Measurements from ENCODE around the gene LGMN. TPM values are rescaled to one million over a fixed set of nuclear protein-coding genes. Genes with fewer than 3 reads are reported as not detected.

Gene LGMN
- total RNA-seq, 2 experiments from 2014 or later = 2.1 to 2.3 TPM

DNA sequence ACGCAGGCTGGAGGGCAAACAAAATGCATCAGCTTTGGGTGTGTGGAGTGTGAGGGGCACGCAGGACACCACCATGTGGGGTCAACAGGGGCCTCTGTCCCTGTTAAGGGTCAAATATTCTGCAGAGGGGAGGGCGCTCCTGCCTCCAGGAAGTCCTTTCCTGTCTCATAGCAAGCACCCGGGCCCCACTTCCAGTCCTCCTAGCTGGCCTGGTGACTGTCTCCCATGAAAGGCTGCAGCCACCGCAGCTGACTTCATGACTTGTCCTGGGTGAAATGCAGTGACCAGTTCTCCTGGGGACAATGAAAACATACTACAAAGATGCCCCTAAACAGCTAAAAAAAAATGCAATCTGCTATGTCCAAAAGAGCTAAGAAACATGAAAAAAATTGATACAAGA, 53.6 kb downstream of the LGMN start:
- Mint-ChIP-seq H3K27ac (no peak overlapping the region), H3K27me3 (no peaks in the 10 kb centered on the region), H3K9me3 (no peaks in the 10 kb centered on the region), H3K4me1 (ENCODE audit: low read depth) (peaks cover 28% of the 10 kb centered on the region), H3K4me3 (no peak overlapping the region), H3K36me3 (ENCODE audit: low read depth) (no peaks in the 10 kb centered on the region)
- ChIA-PET POLR2A (interaction anchor here (0.7 to 0.9 kb wide), 3 partner anchors 9 to 673 kb away, joined by 3 read pairs; no protein-coding TSS in a partner anchor), CTCF (interaction anchor here (3.1 kb wide), 1 partner anchor 8 kb away, joined by 10 read pairs; no protein-coding TSS in a partner anchor)
- TF ChIP-seq, protein P1, sequence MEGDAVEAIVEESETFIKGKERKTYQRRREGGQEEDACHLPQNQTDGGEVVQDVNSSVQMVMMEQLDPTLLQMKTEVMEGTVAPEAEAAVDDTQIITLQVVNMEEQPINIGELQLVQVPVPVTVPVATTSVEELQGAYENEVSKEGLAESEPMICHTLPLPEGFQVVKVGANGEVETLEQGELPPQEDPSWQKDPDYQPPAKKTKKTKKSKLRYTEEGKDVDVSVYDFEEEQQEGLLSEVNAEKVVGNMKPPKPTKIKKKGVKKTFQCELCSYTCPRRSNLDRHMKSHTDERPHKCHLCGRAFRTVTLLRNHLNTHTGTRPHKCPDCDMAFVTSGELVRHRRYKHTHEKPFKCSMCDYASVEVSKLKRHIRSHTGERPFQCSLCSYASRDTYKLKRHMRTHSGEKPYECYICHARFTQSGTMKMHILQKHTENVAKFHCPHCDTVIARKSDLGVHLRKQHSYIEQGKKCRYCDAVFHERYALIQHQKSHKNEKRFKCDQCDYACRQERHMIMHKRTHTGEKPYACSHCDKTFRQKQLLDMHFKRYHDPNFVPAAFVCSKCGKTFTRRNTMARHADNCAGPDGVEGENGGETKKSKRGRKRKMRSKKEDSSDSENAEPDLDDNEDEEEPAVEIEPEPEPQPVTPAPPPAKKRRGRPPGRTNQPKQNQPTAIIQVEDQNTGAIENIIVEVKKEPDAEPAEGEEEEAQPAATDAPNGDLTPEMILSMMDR (IDR thresholded peaks at IDR 0.05) = no peak
- ATAC-seq = no peak
- DNase-seq = no peak
- intact Hi-C loops (cut with micrococcal nuclease) = no loop called here

DNA sequence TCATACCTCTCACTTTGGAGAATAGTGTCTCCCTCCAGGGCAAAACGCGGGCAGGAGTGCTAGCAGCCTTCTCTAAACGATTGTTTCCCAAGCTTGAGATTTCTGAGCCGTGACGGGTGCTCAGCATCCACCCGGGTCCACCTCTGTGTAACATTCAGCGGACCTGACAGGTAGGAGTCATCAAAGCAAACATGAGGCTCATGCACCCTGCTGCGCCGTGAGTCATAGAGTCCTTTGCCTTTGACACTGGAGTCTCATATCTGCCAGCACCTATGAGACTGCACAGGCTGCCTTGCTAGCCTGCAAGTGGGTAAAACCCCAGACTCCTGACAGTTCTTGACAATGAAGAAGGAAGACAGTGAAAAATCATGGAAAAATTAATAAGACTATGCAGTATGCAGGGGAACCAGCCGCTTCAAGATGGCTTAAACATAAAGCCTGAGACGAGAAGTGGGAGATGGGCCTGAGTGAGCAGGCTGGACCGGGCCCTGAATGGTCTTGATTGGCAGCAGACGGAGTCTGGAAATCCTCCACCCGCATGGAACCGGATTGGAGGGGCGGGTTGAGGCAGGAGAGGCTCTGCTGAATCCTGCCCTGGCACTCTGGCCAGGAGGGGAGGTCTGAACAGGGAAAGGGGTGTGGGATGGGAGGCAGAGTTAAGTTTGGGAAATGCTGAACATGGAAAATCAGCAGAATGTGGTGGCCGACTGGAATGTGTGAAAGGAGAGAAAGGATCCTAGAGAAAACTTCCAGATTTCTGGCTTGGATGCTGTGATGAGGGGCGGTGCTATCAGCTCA, 54.2 kb downstream of the LGMN start:
- TF ChIP-seq, protein P1 (IDR thresholded peaks at IDR 0.05) = no peak
- ATAC-seq (no peak), DNase-seq (no peak)

DNA sequence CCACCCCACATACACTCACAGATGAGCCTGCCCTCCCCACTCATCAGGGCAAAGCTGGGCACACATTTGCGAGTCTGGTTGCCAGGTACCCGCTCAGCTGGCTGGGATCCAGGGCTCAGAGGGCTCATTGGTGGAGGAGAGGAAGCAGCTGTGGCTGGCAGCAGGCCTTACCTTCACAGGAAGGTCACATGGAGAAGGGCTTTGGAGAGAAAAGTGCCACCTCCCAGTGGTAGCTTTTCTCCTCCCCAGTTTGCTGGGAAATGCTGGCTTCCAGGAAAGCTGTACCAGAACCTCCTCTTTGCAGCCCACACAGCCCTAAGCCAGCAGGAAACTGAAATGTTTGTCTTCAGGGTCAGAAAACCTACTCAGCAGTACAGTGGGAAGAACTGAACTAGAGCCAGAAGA, 55.6 kb downstream of the LGMN start:
- Mint-ChIP-seq H3K27ac (no peak overlapping the region), H3K27me3 (no peaks in the 10 kb centered on the region), H3K4me3 (no peak overlapping the region), H3K36me3 (ENCODE audit: low read depth) (peaks cover 3% of the 10 kb centered on the region), H3K9me3 (no peaks in the 10 kb centered on the region), H3K4me1 (ENCODE audit: low read depth) (peaks cover 28% of the 10 kb centered on the region)
- CTCF ChIA-PET = interaction anchor here (0.7 to 1.6 kb wide), 3 partner anchors 12 to 91 kb away, joined by 3 to 5 read pairs (median 5); no protein-coding TSS in a partner anchor
- TF ChIP-seq, protein P1 (IDR thresholded peaks at IDR 0.05) = no peak
- POLR2A ChIA-PET = interaction anchor here (0.6 to 1.1 kb wide), 2 partner anchors 10 to 125 kb away, joined by 3 read pairs; no protein-coding TSS in a partner anchor
- peak; percentile 58 for DNase-seq
- intact Hi-C loops (cut with micrococcal nuclease) = no loop called here
- peak; percentile 45 for ATAC-seq

More for the DNA sequence above, 54.2 kb downstream of the LGMN start:
- Mint-ChIP-seq H3K4me1 (ENCODE audit: low read depth) (peaks cover 28% of the 10 kb centered on the region), H3K9me3 (no peaks in the 10 kb centered on the region), H3K27ac (no peak overlapping the region), H3K27me3 (no peaks in the 10 kb centered on the region), H3K36me3 (ENCODE audit: low read depth) (no peaks in the 10 kb centered on the region), H3K4me3 (no peak overlapping the region)
- CTCF ChIA-PET = interaction anchor here (3.1 kb wide), 1 partner anchor 8 kb away, joined by 10 read pairs; no protein-coding TSS in a partner anchor
- POLR2A ChIA-PET = interaction anchor here (0.9 kb wide), 1 partner anchor 8 kb away, joined by 3 read pairs; no protein-coding TSS in a partner anchor
- intact Hi-C loops (cut with micrococcal nuclease) = no loop called here

DNA sequence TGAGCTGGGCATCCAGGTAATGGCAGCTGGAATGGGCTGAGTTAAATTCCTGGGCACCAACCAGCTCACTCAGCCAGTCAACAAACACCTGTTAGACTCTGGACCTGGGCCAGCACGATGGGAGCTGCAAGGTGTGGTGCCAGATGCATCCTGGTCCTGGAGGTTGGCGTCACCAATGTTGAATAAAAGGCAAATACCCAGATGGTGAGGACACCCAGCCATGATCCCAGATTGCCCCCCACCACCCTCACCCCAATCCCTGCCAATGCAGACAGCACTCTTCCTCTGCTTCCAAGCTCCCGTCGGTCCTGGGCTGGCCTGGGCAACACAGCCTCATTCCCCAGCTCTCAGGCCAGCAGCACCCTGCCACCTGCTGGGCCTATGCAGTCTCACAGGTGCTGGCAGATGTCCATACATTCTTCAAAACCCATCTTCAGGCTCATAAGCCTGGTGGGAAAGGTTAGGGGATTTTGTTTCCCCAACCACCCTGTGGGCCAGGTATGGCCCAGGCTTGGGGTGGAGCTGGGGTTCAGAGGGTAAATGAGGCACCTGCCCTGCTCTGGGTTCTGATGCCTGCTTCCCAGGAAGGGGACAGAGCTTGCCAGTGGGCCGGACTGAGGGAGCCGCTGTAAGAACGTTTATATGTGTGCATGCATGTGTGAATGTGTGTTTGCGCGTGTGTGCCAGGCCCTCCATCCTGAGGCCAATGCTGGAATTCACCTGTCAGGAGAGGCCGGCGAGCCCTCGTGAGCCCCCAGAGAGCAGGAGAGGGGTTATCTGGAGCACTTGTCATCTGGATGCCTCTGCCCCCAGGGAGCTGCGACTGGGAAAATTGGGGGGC, 58.0 kb downstream of the LGMN start:
- peak; percentile 28 for DNase-seq
- ChIA-PET CTCF (interaction anchor here (0.8 to 6.0 kb wide), 9 partner anchors 9 to 97 kb away, joined by 3 to 41 read pairs (median 3); no protein-coding TSS in a partner anchor), POLR2A (interaction anchor here (0.6 kb wide), 1 partner anchor 11 kb away, joined by 3 read pairs; no protein-coding TSS in a partner anchor)
- peaks cover 28% of the 10 kb centered on the region for H3K4me1 Mint-ChIP-seq (ENCODE audit: low read depth)
- no peak overlapping the region for H3K4me3 Mint-ChIP-seq
- no peak overlapping the region for H3K27ac Mint-ChIP-seq
- peaks cover 14% of the 10 kb centered on the region for H3K36me3 Mint-ChIP-seq (ENCODE audit: low read depth)
- no peaks in the 10 kb centered on the region for H3K27me3 Mint-ChIP-seq
- intact Hi-C loops (cut with micrococcal nuclease) = no loop called here
- H3K9me3 Mint-ChIP-seq = no peaks in the 10 kb centered on the region
- TF ChIP-seq, protein P1 (IDR thresholded peaks at IDR 0.05) = no peak
- peak; percentile 26 for ATAC-seq

All from activated CD8-positive, alpha-beta T cell treated with anti-CD3 and anti-CD28 coated beads for 36 hours (primary cell).